ENCODE measurements around the gene NUTM2E.
"Not testable (repeated sequence)": the region's sequence is repeated elsewhere in the genome, so short reads cannot be mapped to it uniquely, and the experiment has no call there.

Gene NUTM2E, protein sequence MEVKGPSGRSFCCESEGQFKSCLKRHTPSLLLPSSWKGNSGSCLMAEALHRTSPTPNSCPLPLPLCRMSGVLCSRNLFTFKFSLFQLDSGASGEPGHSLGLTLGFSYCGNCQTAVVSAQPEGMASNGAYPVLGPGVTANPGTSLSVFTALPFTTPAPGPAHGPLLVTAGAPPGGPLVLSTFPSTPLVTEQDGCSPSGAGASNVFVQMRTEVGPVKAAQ (N-terminal part only)

GRCh38 chr10:79826496-79827215, at the start of gene NUTM2E:
NUTM2E (plus strand) TSS chr10:79826739; CDS start chr10:79841741, 15,002 bp downstream.
- in situ Hi-C loops (cut with HindIII; ENCODE audit: low sequenced_read_pairs): not testable (repeated sequence)
- H3K4me3 ChIP-seq (ENCODE audit: low read depth, low read length): peak within 1 kb of the TSS; percentile 51
- DNase-seq (ENCODE audit: low read depth, low spot score): peak; percentile 76

- DNase-seq (ENCODE audit: low read depth, low spot score); H3K4me3 ChIP-seq (ENCODE audit: low read depth, low read length); in situ Hi-C loops (cut with HindIII; ENCODE audit: low sequenced_read_pairs): not testable (repeated sequence)
Measured at GRCh38 chr10:79777997-79778396, 48.5 kb upstream of the NUTM2E start.

- peak; percentile 69 for DNase-seq (ENCODE audit: low read depth, low spot score)
- H3K4me3 ChIP-seq (ENCODE audit: low read depth, low read length); in situ Hi-C loops (cut with HindIII; ENCODE audit: low sequenced_read_pairs): not testable (repeated sequence)
- TF ChIP-seq, protein P1, sequence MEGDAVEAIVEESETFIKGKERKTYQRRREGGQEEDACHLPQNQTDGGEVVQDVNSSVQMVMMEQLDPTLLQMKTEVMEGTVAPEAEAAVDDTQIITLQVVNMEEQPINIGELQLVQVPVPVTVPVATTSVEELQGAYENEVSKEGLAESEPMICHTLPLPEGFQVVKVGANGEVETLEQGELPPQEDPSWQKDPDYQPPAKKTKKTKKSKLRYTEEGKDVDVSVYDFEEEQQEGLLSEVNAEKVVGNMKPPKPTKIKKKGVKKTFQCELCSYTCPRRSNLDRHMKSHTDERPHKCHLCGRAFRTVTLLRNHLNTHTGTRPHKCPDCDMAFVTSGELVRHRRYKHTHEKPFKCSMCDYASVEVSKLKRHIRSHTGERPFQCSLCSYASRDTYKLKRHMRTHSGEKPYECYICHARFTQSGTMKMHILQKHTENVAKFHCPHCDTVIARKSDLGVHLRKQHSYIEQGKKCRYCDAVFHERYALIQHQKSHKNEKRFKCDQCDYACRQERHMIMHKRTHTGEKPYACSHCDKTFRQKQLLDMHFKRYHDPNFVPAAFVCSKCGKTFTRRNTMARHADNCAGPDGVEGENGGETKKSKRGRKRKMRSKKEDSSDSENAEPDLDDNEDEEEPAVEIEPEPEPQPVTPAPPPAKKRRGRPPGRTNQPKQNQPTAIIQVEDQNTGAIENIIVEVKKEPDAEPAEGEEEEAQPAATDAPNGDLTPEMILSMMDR (IDR thresholded peaks at IDR 0.05; ENCODE audit: low read depth, low read length): peak; percentile 66
Measured at GRCh38 chr10:79779310-79779938, 47.1 kb upstream of the NUTM2E start.

DNA sequence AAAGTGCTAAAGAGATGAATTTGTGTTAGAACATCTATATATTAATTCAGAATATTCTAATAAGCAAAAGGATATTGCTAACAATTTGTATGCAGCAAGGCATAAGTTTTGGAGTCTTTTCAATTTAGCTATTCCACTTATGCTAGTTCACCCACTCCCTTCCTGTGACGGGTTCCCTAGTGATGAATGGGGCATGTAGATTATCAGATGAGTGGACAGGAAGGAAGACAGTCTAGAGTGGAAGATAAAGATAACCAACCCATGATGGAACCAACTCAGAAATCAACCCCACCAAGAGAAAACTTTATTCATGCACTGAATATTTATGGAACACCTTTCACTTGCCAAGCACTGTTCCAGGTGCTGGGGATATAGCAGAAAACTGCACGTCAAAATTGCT, 46.5 kb upstream of the NUTM2E start:
- in situ Hi-C loops (cut with HindIII; ENCODE audit: low sequenced_read_pairs); H3K4me3 ChIP-seq (ENCODE audit: low read depth, low read length); DNase-seq (ENCODE audit: low read depth, low spot score): not testable (repeated sequence)

GRCh38 chr10:79781584-79781983, 45.0 kb upstream of the NUTM2E start:
- in situ Hi-C loops (cut with HindIII; ENCODE audit: low sequenced_read_pairs); H3K4me3 ChIP-seq (ENCODE audit: low read depth, low read length); DNase-seq (ENCODE audit: low read depth, low spot score): not testable (repeated sequence)

GRCh38 chr10:79787455-79787952, 39.0 kb upstream of the NUTM2E start:
- DNase-seq (ENCODE audit: low read depth, low spot score); H3K4me3 ChIP-seq (ENCODE audit: low read depth, low read length); in situ Hi-C loops (cut with HindIII; ENCODE audit: low sequenced_read_pairs): not testable (repeated sequence)

DNA sequence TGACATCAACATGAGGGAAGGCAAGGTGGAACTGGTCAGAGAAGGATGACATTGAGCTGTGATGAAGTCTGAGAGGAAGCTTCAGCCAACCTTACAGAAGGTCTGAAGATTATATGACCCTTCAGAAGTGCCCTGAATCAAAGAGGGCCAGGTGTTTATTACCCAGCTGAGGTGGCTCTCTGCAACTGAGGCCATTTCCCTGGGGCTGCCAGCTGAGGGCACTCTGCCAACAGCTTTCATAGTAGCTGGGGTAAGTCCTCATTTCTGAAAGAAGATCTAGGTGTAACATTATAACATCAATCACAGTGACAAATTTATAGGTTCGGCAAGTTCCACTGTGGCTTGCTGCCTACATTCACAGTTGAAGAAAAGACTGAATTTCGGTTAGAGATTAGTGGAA, 37.2 kb upstream of the NUTM2E start:
- DNase-seq (ENCODE audit: low read depth, low spot score); H3K4me3 ChIP-seq (ENCODE audit: low read depth, low read length); in situ Hi-C loops (cut with HindIII; ENCODE audit: low sequenced_read_pairs): not testable (repeated sequence)

GRCh38 chr10:79791906-79792517, 34.5 kb upstream of the NUTM2E start:
- H3K4me3 ChIP-seq (ENCODE audit: low read depth, low read length); in situ Hi-C loops (cut with HindIII; ENCODE audit: low sequenced_read_pairs); DNase-seq (ENCODE audit: low read depth, low spot score): not testable (repeated sequence)

- H3K4me3 ChIP-seq (ENCODE audit: low read depth, low read length); in situ Hi-C loops (cut with HindIII; ENCODE audit: low sequenced_read_pairs); DNase-seq (ENCODE audit: low read depth, low spot score): not testable (repeated sequence)
Measured at GRCh38 chr10:79799337-79799736, 27.2 kb upstream of the NUTM2E start.

GRCh38 chr10:79805857-79806256, 20.7 kb upstream of the NUTM2E start:
- H3K4me3 ChIP-seq (ENCODE audit: low read depth, low read length); in situ Hi-C loops (cut with HindIII; ENCODE audit: low sequenced_read_pairs): not testable (repeated sequence)
- DNase-seq (ENCODE audit: low read depth, low spot score): peak; percentile 14

GRCh38 chr10:79811895-79812294, 14.6 kb upstream of the NUTM2E start:
- DNase-seq (ENCODE audit: low read depth, low spot score); in situ Hi-C loops (cut with HindIII; ENCODE audit: low sequenced_read_pairs); H3K4me3 ChIP-seq (ENCODE audit: low read depth, low read length): not testable (repeated sequence)

DNA sequence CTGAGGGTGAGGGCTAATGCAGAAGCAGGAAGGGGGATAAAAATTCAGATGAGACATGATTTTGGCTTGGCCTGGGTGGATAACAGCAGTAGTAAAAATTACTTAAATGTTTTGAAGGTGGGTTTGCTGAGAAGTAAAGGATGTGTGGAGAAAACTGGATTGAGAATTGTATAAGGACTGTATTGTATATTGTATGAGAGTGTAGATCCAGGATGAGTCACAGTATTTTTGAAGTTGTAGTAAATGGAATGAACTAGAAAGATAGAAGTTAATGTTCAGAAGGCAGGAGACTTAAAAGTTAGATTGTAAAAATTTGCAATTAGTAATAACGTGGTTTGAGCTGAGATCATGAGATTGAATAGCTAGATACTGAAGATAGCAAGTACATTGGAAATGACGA, 10.2 kb upstream of the NUTM2E start:
- in situ Hi-C loops (cut with HindIII; ENCODE audit: low sequenced_read_pairs); DNase-seq (ENCODE audit: low read depth, low spot score); H3K4me3 ChIP-seq (ENCODE audit: low read depth, low read length): not testable (repeated sequence)

DNA sequence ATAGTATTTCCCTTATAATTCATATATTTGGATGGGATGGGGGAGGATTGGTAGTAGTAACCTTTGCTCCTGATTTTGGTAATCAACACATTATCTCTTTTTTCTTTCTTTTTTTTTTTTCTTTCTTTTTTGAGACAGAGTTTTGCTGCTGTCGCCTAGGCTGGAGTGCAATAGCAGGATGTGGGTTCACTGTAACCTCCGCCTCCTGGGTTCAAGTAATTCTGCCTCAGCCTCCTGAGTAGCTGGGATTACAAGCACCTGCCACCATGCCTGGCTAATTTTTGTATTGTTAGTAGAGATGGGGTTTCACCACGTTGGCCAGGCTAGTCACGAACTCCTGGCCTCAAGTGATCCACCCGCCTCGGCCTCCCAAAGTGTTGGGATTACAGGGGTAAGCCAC, 3.2 kb upstream of the NUTM2E start:
- DNase-seq (ENCODE audit: low read depth, low spot score); H3K4me3 ChIP-seq (ENCODE audit: low read depth, low read length); in situ Hi-C loops (cut with HindIII; ENCODE audit: low sequenced_read_pairs): not testable (repeated sequence)

GRCh38 chr10:79825587-79826011, 940 bp upstream of the NUTM2E start:
- DNase-seq (ENCODE audit: low read depth, low spot score); in situ Hi-C loops (cut with HindIII; ENCODE audit: low sequenced_read_pairs): not testable (repeated sequence)
- peak overlapping the region; percentile 51 for H3K4me3 ChIP-seq (ENCODE audit: low read depth, low read length)

GRCh38 chr10:79826131-79826495, 426 bp upstream of the NUTM2E start:
- in situ Hi-C loops (cut with HindIII; ENCODE audit: low sequenced_read_pairs); DNase-seq (ENCODE audit: low read depth, low spot score): not testable (repeated sequence)
- peak overlapping the region; percentile 46 for H3K4me3 ChIP-seq (ENCODE audit: low read depth, low read length)

- H3K4me3 ChIP-seq (ENCODE audit: low read depth, low read length); DNase-seq (ENCODE audit: low read depth, low spot score); in situ Hi-C loops (cut with HindIII; ENCODE audit: low sequenced_read_pairs): not testable (repeated sequence)
Measured at GRCh38 chr10:79833833-79834232, 7.3 kb downstream of the NUTM2E start.

All from astrocyte of the spinal cord (primary cell).